Heart left ventricle (tissue), 13 donors: ENCODE data around the gene TFEC.

ENCODE experiments used
- POLR2A ChIP-seq, 2 donors: fragments of 450-650 bp; IDR thresholded peaks; one replicate each; pipeline ENCODE4 v1.6.1; 2017; ENCODE audit warnings: antibody characterized with exemption in 2 of 2, mild to moderate bottlenecking in 2 of 2, moderate library complexity in 2 of 2
- TF ChIP-seq, protein P1 (sequence below), 12 donors: fragments of 200-600 bp; sonication (generic) in 4 of 12; IDR thresholded peaks; one replicate each; pipeline versions ENCODE4 v1.5.0 to v1.8.0; 2018 to 2022; ENCODE audit warnings: antibody characterized with exemption in 12 of 12, mild to moderate bottlenecking in 5 of 12
- donor health status: ischemic (EF 13 %, LVEDD 7.1; RV severe dilation, severe dysfunction).
- donor health status: DM: no; HTN: yes; CAD: no.
- donor health status: DM: no; HTN: no; CAD: no.
- donor health status: ischemic (EF 25% LVEDD 6.9; RV normal size, moderate dysfunction).
- donor health status: ischemic (EF 25% LVEDD 5.7; RV mildly dilated, moderate dysfunction).
- donor health status: ischemic (EF 35%, LVEDD 5.7; RV mildly dilated, moderate dysfunction).
- donor health status: nonischemic (EF 11% LVEDD 7.7; RV severe dilation, severe dysfunction).
- donor health status: DM: yes; HTN: yes; CAD: no.
- donor health status: PGD.
- donor health status: ischemic (EF 29% LVEDD 5.4; RV normal size, mild dysfunction).
- donor health status: nonischemic (EF 23%, LVEDD 6.1; RV moderate dilation, normal function).

DNA sequence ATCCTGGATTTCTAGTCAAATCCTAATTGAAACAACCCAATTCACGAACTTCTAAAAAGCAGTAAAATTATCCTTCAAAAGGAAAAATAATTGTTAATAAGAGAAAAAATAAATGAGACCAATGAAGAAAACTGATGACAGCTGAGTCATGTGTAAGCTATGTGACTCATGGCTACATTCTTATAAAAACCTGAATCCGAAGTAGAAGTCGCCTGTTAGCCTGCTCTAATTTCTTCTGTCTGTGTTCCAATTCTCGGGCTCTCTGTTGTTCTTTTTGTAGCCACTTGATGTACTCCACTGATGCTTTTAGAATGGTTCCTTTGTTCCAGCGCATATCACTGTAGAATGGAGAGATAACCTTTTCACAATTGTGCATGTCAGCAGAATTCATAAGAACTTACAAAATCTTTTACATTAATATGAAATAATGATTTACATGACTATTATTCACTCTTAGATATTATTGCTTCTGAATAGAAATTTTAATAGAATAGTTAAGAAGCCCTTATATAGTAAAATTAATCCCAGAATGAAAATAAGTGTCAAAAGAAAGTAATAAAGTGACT lies 88.8 kb downstream of the TFEC start:
- TF ChIP-seq, protein P1, sequence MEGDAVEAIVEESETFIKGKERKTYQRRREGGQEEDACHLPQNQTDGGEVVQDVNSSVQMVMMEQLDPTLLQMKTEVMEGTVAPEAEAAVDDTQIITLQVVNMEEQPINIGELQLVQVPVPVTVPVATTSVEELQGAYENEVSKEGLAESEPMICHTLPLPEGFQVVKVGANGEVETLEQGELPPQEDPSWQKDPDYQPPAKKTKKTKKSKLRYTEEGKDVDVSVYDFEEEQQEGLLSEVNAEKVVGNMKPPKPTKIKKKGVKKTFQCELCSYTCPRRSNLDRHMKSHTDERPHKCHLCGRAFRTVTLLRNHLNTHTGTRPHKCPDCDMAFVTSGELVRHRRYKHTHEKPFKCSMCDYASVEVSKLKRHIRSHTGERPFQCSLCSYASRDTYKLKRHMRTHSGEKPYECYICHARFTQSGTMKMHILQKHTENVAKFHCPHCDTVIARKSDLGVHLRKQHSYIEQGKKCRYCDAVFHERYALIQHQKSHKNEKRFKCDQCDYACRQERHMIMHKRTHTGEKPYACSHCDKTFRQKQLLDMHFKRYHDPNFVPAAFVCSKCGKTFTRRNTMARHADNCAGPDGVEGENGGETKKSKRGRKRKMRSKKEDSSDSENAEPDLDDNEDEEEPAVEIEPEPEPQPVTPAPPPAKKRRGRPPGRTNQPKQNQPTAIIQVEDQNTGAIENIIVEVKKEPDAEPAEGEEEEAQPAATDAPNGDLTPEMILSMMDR (IDR thresholded peaks at IDR 0.05): no peak
- no peak for TF ChIP-seq POLR2A (IDR thresholded peaks at IDR 0.05)
